Head of caudate nucleus (tissue), 42 donors: ENCODE data around the gene ZGRF1.
A peak's percentile ranks its signal among the peaks of the same experiment; 100 is the strongest.
"Not testable (repeated sequence)": the region's sequence is repeated elsewhere in the genome, so short reads cannot be mapped to it uniquely, and the experiment has no call there.

Experiments
- DNase-seq, 42 donors: peaks; one replicate each; pipeline versions ENCODE4 v3.0.0 to v3.0.0-alpha.2; 2020 to 2021; ENCODE audit warnings: mixed read lengths in 7 of 42
- intact Hi-C: fragments of 100-400 bp; cut with DNase I; formaldehyde crosslinking; loops from one replicate; pipeline ENCODE4 v1.15.0; 2022

The ZGRF1 gene

DNA sequence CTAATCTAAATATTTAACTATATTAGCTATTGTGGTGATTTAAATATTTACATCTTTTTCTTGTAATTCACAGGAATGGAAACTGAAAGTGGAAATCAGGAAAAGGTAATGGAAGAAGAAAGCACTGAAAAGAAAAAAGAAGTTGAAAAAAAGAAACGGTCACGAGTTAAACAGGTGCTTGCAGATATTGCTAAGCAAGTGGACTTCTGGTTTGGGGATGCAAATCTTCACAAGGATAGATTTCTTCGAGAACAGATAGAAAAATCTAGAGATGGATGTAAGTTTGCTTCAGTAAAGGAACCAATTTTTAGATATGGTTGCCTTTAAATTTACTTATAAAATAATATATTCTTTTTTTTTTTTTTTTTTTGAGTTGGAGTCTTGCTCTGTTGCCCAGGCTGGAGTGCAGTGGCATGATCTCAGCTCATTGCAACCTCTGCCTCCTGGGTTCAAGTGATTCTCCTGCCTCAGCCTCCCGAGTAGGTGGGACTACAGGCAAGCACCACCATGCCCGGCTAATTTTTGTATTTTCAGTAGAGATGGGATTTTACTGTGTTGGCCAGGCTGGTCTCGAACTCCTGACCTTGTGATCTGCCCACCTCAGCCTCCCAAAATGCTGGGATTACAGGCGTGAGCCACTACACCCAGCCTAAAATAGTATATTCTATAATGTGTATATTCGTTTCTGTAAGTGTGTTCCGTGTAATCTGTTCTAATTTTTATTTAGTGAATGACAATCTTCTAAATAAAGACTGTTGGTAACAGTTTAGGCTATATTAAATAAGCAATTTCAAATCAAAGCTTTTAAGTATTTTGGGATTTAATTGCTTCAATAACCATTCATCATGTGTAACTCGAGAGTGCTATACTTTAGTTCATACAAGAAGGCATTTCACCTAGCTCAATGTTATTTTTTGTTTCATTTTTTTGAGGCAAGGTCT is 8.2 kb upstream of the ZGRF1 start:
- DNase-seq, intact Hi-C loops: not testable (repeated sequence)

- DNase-seq: no peak
- intact Hi-C loops: no loop called here
Observed at GRCh38 chr4:112642526-112642925, 5.8 kb upstream of the ZGRF1 start.

DNA sequence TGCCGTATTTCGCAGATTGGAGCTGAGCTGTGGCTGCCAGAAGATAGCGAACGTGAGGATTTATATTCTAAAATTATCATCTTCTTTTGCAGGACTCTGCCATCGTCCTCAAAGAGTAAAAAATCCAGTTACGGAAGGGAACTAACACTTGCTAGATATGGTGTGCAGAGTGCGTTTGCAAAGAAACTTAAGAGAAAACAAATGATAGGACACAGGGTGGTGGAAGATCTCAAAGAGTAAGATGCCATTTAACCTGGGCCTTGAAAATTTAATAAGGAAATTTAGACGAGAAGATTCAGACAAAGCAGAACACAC is 800 bp upstream of the ZGRF1 start:
- DNase-seq: no peak
- intact Hi-C loops: loop anchor here (2.0 to 10.0 kb wide), 3 partner anchors 125 to 307 kb away; no protein-coding TSS in a partner anchor

DNA sequence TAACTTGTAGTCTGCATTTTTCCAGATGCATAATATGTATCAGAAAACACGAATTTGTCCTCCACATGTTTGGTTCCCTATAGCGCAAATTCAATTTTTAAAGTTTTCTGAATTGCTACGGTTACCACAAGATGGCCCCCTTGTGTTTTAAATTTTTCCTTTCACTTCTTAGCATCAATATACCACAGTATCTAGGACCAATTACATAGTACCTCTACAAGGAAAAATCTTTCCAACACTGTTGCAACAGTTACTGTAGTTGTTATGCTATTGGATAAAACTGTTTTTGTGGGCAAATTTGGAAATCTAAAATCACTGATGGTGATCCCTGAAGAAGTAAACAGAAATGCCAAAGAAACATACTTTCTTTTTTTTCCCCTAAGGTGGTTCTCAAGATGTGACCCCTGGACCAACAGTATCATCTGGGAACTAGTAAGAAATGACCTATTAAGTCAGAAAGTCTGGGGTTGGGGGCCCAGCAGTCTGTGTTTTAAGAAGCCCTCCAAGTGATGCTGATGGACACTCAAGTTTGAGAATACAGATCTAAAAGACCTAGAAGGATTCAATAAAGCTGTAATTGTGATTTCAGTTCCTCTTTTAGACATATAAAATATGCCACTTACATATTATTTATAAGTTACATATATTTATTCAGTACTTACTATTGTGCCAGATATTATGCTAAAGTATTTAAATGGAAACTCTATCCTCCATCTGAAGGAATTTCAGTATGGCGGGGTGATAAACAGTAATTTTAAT is 3.1 kb downstream of the ZGRF1 start:
- DNase-seq: peak in 3 of 42 donors; percentile 6 to 55 (median 21)
- intact Hi-C loops: loop anchor here (10.0 kb wide), 1 partner anchor 311 kb away; no protein-coding TSS in a partner anchor

DNA sequence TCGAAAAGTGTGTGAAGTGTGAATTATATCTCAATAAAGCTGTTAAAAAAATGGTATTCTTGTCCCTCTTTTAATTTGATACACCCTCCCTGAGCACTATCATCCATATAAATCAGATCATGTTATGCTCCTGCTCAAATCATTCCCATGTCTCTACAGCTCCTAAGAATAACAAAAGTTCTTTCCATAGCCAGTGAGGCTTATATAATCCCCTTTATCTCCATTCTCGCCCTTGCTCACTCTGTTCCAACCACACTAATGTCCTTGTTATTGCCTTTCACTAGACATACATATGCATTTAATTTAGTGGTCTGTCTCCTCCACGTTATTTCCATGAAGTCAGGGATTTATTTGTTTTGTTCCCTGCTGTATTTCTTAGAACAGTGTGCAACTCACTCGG is 10.5 kb downstream of the ZGRF1 start:
- intact Hi-C loops: no loop called here
- DNase-seq: no peak

DNA sequence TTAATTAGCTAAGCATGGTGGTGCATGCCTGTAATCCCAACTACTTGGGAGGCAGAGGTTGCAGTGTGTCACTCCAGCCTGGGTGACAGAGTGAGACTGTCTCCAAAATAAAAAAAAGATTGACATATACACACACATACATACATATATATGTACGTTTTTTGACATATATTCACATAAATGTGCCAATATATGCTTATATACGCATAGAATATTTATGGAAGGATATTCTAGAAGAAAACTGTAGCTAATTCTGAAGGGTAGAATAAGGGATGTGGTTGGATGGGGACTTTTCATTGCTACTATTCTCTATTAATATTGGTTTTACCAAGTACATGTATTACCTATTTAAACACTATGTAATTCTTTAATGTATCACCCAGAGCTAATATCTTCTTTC is 19.7 kb downstream of the ZGRF1 start:
- no peak for DNase-seq
- intact Hi-C loops: loop anchor here (5.0 kb wide), 1 partner anchor 285 kb away; no protein-coding TSS in a partner anchor

DNA sequence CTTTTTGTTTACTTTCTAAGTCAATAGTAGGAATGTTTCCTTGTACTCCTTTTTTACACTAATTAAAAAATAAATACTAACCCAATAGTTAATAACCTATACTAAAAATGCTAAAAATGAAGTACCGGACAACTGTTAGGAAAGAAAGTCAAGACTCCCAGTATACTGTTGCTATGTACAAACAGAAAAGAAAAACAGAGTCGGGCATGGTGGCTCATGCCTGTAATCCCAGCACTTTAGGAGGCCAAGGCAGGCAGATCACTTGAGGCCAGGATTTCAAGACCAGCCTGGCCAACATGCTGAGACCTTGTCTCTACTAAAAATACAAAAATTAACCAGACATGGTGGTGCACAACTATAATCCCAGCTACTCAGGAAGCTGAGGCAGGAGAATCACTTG is 23.9 kb downstream of the ZGRF1 start:
- DNase-seq, intact Hi-C loops: not testable (repeated sequence)

- DNase-seq: peak in 36 of 42 donors; percentile 12 to 87 (median 66)
- intact Hi-C loops: no loop called here
Observed at GRCh38 chr4:112604589-112604988, 32.1 kb downstream of the ZGRF1 start.

DNA sequence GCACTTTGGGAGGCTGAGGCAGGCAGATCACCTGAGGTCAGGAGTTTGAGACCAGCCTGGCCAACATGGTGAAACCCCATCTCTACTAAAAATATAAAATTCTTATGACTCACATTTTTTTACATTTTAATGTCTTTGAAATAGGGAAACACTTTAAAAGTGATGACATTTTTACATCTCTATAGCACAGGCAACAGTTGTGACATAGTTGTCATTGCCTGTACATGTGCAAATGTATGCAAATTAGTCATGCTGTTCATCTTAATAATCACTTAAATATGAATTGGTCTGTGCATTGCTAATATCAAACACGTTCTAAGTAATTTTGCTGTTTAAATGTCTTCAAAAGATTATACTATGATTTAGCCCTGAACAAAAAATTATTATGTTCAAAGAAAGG is 41.7 kb downstream of the ZGRF1 start:
- DNase-seq: no peak
- intact Hi-C loops: no loop called here

DNA sequence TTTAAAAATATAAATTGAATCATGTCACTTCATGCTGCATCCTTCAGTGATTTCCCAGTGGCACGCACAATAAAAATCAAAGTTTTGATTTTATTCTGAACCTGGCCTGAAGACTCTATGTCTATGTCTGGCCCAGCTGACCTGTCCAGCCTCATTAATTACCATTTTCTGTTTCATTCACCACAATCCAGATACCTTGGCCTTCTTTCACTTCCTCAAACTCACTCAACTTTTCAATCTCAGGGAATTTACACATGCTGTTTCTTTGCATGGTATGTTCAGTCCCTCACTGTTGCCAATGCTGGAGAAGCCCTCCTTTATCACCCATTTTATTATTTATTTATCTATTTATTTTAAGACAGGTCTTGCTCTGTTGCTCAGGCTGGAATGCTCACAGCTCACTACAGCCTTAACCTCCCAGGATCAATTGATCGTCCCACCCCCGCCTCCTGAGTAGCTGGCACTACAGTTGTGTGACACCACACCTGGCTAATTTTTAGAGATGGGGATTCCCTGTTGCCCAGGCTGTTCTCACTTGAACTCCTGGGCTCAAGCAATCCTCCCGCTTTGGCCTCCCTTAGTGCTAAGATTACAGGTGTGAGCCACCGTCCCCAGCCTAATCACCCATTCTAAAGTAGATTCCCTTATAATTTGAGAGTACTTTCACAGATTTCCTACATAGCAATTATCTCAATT is 43.1 kb downstream of the ZGRF1 start:
- intact Hi-C loops: no loop called here
- no peak for DNase-seq

- intact Hi-C loops: no loop called here
Observed at GRCh38 chr4:112592717-112593116, 44.0 kb downstream of the ZGRF1 start.

GRCh38 chr4:112591593-112591992 is 45.1 kb downstream of the ZGRF1 start:
- intact Hi-C loops: no loop called here
- no peak for DNase-seq

More at GRCh38 chr4:112592717-112593116, 44.0 kb downstream of the ZGRF1 start:
- DNase-seq: no peak

GRCh38 chr4:112589206-112589605 is 47.5 kb downstream of the ZGRF1 start:
- intact Hi-C loops: no loop called here
- DNase-seq: no peak

GRCh38 chr4:112585977-112586736 is 50.6 kb downstream of the ZGRF1 start:
- DNase-seq: no peak
- intact Hi-C loops: no loop called here

- intact Hi-C loops: no loop called here
- no peak for DNase-seq
Observed at GRCh38 chr4:112567536-112567935, 69.2 kb downstream of the ZGRF1 start.

- intact Hi-C loops: no loop called here
Observed at GRCh38 chr4:112564706-112565270, 71.9 kb downstream of the ZGRF1 start.

GRCh38 chr4:112563431-112564200 is 73.1 kb downstream of the ZGRF1 start:
- intact Hi-C loops: no loop called here

More at GRCh38 chr4:112564706-112565270, 71.9 kb downstream of the ZGRF1 start:
- DNase-seq: no peak

More at GRCh38 chr4:112563431-112564200, 73.1 kb downstream of the ZGRF1 start:
- no peak for DNase-seq
